NCI-H146 treated with DMSO at 0.1 percent for 48 hours (cell line): ENCODE results near the gene CYTH4.

Experiments used
- DNase-seq: peaks from one replicate; lab custom pipeline; 2025; ENCODE audit not compliant: unreplicated experiment; lab: John Stamatoyannopoulos, UW

Gene CYTH4

DNA sequence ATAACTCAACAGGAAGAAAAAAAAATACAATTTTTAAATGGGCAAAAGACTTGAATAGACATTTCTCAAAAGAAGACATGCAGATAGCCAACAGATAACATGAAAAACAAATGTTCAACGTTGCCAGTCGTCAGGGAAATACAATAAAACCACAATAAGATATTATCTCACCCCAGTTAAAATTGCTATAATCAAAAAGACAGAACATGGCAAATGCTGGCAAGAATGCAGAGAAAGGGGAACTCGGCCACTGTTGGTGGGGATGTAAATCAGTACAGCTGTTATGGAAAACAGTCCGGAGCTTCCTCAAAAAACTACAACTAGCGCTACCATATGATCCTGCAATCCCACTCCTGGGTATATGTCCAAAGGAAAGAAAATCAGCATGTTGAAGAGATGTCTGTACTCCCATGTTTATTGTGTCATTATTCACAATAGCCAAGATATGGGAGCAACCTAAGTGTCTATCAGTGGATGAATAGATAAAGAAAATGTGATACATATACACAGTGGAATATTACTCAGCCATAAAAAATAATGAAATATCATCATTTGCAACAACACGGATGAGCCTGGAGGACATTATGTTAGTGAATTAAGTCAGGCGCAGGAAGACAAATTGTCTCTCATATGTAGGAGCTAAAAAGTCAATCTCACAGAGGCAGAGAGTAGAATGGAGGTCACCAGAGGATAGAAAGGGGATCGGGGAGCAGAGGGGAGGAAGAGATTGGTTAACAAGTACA lies 12.2 kb upstream of the CYTH4 start:
- DNase-seq: no peak

DNA sequence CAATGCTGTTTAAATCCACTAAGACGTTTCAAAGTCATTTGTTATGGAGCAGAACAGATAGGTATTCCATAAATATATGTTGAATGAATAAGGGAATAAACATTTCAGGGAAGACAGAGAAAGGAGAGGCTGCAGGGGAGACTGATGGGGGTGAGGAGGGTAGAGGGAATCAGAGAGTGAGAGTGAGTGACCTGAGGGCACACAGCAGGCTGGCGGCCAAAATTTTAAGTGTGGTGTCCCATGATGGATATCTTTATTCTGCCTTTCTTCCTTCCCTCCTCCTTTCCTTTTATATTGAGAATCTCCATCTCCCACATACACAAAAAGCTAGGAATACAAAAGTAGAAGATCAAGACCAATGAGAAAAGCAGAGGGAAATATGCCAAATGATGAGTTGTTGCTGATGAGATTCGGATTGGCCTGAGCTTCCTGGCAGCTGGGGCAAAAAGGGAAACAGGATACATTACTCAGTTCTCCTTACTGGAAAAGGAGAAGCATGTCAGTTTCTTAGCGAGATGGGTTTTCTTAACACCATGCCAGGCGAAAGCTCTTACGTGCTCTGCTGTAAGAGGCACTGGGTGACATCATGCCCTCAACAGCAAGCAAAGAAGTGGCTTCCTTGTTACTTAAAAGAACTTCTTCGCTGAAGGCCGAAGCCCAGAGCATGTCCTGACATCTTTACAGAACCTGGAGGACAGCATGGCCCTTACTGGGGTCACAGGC lies 11.2 kb upstream of the CYTH4 start:
- DNase-seq: no peak

GRCh38 chr22:37273126-37273845 lies 9.0 kb upstream of the CYTH4 start:
- no peak for DNase-seq

- DNase-seq: no peak
Measured at GRCh38 chr22:37273846-37274225, 8.5 kb upstream of the CYTH4 start.

- no peak for DNase-seq
Measured at GRCh38 chr22:37274380-37274862, 7.9 kb upstream of the CYTH4 start.

DNA sequence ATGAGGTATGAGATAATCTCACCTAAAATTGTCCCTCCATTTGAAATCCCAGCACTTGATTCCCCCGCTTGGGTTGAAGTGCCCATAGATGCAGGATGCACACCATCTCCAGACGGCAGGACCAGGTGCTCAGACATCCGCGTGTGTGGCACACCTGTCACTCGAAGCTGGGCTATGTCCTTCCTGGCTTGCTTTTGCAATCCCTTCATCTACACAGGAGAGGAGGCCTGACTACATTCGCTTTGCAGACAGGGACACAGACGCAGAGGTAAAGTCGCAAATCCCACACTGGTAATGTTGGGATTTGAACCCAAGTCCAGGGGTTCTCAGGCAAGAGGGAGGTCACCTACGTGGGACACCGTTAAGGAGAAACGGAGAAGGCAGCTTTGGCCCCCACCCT lies 7.2 kb upstream of the CYTH4 start:
- no peak for DNase-seq

DNA sequence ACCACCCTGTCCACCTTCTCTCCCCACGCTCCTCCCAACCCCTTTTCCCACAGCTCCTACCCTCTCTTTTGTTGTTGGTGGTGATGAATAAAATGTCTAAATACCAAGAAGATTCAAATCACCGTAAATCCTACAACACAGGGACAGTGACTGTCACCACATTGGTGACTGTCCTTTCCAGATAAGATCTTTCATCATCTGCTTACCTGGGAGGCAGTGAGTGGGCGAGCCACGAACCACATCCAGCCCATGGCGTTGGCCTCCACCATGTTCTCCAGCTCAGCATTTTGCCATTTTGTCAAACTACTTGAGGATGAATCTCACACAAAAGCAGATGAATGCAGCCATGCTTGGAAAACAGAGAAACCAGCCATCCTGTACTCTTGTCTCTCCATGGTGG lies 6.7 kb upstream of the CYTH4 start:
- no peak for DNase-seq

DNA sequence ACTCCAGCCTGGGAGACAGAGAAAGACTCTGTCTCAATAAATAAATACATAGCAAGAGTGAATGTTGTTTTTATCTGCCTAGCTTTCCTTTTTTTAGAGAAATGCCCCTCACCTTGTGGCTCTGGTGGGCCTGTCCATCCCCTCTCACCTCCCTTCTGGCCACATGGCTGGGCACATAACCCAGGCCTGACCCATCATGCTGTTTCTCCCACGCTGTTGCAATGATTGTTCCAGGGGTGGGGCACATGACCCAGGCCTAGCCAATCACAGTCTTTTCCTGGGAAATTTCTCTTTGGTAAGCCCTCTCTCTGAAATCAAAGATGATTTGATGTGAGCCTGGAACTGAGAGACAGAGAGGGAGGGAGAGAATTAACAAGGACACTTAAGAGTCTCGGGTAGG lies 5.5 kb upstream of the CYTH4 start:
- no peak for DNase-seq

GRCh38 chr22:37277384-37277783 lies 4.9 kb upstream of the CYTH4 start:
- DNase-seq: no peak

GRCh38 chr22:37278261-37278660 lies 4.0 kb upstream of the CYTH4 start:
- DNase-seq: no peak

DNA sequence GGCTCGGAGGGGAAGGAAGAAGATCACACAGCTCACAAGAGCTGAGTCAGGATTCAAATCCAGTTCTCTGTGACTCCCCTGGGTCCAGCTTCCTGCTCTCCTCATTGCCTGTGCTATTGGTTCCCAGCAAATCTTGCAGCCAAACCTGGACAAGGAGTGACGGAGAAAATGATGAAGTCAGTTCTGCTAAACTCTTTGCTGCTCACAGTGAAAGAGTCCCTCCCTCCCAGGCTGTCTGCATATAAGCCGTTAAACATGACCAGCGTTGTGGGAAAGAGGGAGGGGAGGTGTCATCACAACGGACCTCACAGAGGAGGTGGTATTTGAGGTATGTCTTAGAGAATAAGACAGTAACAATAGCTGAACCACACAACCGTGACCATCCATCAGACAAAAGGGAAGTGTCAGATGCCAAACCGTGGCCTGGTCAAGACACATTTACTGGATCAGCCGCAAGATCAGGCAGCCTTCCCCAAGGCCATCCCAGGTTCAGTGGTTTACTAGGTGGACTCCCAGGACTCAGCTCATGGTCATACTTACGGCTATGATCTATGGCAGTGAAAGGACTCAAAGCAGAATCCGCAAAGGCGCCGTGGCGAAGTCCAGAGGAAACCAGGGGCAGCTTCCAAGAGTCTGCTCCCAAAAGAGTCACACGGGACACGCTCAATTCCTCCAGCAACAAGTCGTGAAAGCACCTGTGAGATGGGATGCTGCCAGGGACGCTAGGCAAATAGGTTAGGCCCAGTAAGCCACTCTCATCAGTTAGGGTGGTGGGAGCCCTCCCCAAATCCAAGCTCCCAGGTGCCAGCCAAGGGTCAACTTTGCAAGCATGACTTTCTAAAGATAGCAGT lies 2.8 kb upstream of the CYTH4 start:
- no peak for DNase-seq

- DNase-seq: no peak
Measured at GRCh38 chr22:37280718-37281117, 1.6 kb upstream of the CYTH4 start.

DNA sequence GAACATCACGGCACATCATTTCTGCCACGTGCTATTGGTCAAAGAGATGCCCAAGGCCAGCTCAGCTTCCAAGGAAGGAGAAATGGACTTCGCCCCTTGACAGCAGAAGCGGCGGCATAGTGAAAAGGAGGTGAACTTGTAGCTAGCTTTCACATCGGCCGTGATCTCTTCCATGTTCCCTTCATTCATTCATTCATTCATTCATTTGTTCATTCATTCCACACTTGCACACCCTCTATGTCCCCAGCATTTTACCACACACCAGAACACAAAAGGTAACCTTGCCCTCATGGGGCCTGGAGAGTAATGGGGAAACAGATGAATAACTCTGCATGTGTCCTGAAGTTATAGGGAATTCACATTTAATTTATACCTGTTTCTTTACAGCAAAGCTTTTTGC lies 1.1 kb upstream of the CYTH4 start:
- DNase-seq: no peak

GRCh38 chr22:37281646-37282384 lies 493 bp upstream of the CYTH4 start:
- no peak for DNase-seq

GRCh38 chr22:37283393-37283937 lies 1.2 kb downstream of the CYTH4 start:
- DNase-seq: no peak

DNA sequence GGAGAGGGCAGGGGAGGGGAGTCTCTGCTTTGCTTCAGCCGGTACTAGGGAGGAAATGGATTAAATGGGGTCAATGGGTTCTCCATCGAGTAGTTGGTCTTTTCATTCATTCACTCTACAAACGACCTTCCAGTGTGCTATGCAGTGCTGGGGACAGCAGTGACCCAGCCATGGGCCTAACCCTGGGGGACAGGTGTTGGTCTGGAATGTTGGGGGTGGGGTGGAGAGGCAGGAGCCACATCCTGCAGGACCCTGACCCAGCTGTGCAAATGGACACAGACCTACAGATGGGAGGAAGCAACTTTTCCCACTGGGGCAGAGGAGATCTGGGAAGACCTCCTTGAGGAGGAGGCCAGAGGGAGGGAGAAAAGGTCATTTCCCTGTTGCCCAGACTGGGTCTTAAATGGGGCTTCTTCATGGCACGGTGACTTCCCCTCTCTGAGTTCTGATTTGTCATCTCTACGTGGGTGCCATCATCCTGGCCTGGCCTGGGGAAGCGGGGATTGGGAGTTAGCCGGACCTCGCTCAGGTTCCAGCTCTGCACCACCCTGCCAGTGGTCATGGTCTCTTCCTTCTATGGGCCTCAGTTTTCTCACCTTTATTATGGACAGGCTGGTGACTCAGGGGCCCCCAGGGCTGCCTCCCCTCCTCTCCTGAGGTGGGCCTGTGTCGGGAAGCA lies 2.0 kb downstream of the CYTH4 start:
- DNase-seq: no peak

DNA sequence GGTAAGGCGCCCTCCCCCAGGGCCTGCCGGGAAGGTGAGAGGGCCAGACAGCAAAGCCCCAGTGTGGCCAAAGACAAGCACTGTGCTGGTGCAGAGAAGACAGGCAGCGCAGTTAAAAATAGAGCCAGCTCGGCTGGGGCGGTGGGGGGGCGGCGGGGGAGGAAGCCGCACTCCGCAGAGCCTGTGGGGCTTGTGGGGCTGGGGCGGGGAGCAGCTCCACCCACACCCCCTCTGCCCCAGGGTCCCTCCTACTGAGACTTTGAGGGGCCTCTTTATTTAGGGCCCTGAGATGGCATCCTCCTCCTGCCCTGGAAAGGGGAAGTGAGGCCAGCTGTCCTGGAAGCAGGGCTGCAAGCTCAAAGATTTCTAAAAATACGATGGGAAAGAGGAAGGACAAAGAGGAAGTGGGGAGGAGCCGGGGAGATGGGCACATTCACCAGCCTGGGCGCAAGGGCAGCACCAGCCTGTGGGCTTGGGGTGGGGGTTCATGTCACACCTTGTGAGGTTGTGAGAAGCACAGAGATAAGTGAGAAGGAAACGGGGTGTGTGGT lies 2.6 kb downstream of the CYTH4 start:
- DNase-seq: no peak

DNA sequence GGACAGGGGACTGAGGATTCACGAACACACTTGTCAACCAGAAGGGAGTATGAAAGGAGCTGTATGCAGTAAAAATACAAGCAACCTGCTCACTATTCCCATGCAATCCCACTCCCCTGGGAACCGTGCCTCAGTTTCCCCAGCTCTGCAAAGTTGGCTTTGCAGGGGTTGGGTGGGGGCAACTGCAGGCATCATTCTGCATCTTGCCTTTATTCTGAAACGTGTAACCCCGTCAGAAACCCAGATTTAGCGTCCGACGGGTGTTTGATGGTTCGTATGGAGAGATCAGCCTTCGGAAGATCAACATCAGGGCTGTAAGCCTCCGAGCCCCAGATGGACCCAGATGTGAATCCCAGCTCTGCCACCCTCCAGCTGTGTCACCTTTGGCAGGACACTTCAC lies 3.6 kb downstream of the CYTH4 start:
- DNase-seq: no peak

GRCh38 chr22:37287550-37287951 lies 5.2 kb downstream of the CYTH4 start:
- no peak for DNase-seq
